GM12874 (cell line): ENCODE measurements around the gene TSPAN4.

Experiments
- TF ChIP-seq, protein P1 (sequence below): IDR thresholded peaks from 2 replicates; pipeline ENCODE4 v1.5.1; 2011; ENCODE audit warnings: low read depth, mild to moderate bottlenecking, control low read depth, low read length, moderate library complexity; ENCODE audit not compliant: insufficient read depth

Gene TSPAN4

DNA sequence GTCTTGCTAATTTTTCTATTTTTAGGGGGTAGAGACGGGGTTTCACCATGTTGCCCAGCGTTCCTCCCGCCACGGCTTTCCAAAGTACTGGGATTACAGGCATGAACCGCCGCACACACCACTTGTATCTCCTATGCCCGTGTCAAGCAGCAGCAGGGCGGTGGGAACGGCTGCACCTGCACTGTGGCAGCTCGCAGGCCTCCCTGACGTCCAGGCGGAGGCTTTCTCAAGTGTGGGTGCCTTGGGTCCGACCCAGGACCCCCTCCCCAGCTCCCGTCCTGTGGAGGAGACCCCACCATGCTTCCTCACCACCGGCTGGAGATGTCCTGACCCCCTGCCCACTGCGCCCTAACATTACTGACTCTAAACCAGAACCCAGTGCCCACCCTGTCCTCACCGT is 25.7 kb downstream of the TSPAN4 start:
- TF ChIP-seq, protein P1, sequence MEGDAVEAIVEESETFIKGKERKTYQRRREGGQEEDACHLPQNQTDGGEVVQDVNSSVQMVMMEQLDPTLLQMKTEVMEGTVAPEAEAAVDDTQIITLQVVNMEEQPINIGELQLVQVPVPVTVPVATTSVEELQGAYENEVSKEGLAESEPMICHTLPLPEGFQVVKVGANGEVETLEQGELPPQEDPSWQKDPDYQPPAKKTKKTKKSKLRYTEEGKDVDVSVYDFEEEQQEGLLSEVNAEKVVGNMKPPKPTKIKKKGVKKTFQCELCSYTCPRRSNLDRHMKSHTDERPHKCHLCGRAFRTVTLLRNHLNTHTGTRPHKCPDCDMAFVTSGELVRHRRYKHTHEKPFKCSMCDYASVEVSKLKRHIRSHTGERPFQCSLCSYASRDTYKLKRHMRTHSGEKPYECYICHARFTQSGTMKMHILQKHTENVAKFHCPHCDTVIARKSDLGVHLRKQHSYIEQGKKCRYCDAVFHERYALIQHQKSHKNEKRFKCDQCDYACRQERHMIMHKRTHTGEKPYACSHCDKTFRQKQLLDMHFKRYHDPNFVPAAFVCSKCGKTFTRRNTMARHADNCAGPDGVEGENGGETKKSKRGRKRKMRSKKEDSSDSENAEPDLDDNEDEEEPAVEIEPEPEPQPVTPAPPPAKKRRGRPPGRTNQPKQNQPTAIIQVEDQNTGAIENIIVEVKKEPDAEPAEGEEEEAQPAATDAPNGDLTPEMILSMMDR = no peak

GRCh38 chr11:868802-869201 is 26.1 kb downstream of the TSPAN4 start:
- TF ChIP-seq, protein P1 = no peak

GRCh38 chr11:869399-870126 is 26.9 kb downstream of the TSPAN4 start:
- TF ChIP-seq, protein P1 = no peak

DNA sequence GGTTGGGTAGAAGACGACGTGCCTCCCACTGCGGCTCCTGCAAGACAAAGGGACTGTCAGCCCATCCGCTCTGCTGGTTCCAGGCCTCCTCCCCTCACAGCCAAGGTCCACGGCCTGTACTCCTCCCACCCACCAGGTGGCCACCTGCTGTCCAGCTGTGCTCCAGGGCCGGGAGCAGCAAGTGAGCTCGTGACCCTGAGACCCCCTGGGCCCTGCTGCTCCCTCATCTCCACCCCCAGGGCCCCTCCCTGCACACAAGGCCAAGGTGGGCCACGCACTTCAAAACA is 27.4 kb downstream of the TSPAN4 start:
- TF ChIP-seq, protein P1 = no peak

DNA sequence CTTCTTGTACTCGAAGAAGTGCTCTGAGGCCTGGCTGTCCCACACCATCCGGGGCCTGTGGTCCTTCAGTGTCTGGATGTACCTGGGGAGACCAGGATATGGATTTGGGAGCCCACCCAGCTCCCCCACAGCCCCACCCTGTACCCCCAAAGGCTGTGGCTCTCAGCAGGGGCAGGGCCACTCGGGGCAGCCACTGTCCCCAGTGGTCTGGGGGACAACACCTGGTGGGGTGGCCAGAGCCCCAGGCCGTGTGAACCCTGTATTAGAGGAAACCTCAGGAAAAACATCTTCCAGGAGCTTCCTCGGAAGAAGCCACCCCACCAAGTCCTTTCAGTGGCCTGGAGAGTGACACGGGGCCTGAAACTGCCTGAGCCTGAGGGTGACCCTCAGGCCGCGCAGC is 27.8 kb downstream of the TSPAN4 start:
- TF ChIP-seq, protein P1 = no peak

- TF ChIP-seq, protein P1 = no peak
Observed at GRCh38 chr11:871472-871871, 28.8 kb downstream of the TSPAN4 start.

DNA sequence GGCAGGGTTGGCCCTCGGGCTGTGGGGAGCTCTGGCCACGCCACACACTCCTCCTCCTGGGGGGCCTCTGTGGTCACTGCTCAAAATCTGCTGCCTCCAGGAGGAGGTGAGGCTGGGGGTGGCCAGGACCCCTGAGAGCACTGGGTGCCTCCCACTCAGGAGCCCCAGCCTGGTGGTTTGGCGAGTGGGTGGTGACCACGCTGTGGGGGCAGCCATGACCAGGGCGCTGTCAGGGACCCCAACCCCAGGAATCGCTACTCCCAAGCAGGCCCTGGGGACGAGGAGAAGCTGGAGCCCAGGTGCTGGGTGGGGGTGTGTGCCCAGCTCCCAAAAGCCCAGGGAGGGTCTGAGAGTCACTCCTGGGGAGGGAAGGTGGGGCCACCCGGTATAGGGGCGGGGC is 30.1 kb downstream of the TSPAN4 start:
- TF ChIP-seq, protein P1 = no peak
